Epithelial cell of umbilical artery (primary cell): Measurements from ENCODE around the gene SLC43A2. TPM values are rescaled to one million over a fixed set of nuclear protein-coding genes. Genes with fewer than 3 reads are reported as not detected.

Experiments used
- total RNA-seq: library from RNA; depleted of rRNA; stranded (reverse); fragments of >200 nt; gene quantifications from 2 replicates; pipeline ENCODE4 v1.2.3, GENCODE V29; 2014

The SLC43A2 gene
- total RNA-seq, result 12.9 and 13.0 TPM in 2 replicates

GRCh38 chr17:1627982-1628855 lies at the start of gene SLC43A2:
TSS of gene SLC43A2 (minus strand) at chr17:1628834. CDS start at chr17:1627874, 960 bp downstream.

GRCh38 chr17:1649844-1650501 lies 21.3 kb upstream of the SLC43A2 start, which contains the start of gene RILP:
TSS of gene RILP (minus strand) at chr17:1649866. CDS start at chr17:1649804, 62 bp downstream.

GRCh38 chr17:1645207-1646171 lies 16.9 kb upstream of the SLC43A2 start, which contains the start of gene SCARF1:
TSS of gene SCARF1 (minus strand) at chr17:1645732. CDS start at chr17:1645697, 35 bp downstream.

Other genes starting within 250 kb of the SLC43A2 start
- 665 and 732 TPM in 2 replicates for gene YWHAE, start 228.6 kb downstream of the SLC43A2 start, total RNA-seq
- 139 and 162 TPM in 2 replicates for gene CRK, start 172.6 kb downstream of the SLC43A2 start, total RNA-seq
- gene MYO1C, start 136.1 kb downstream of the SLC43A2 start, total RNA-seq, result 141 and 172 TPM in 2 replicates
- gene INPP5K, start 112.2 kb downstream of the SLC43A2 start, total RNA-seq, result 42.2 and 45.6 TPM in 2 replicates
- 18.8 and 21.7 TPM in 2 replicates for gene PITPNA, start 66.0 kb downstream of the SLC43A2 start, total RNA-seq
- 107 and 115 TPM in 2 replicates for gene SCARF1, start 16.9 kb upstream of the SLC43A2 start, total RNA-seq
- gene RILP, start 21.0 kb upstream of the SLC43A2 start, total RNA-seq, result 10.1 and 34.0 TPM in 2 replicates
- 69.9 and 81.9 TPM in 2 replicates for gene PRPF8, start 56.0 kb upstream of the SLC43A2 start, total RNA-seq
- 0.91 and 0.97 TPM in 2 replicates for gene TLCD2, start 81.5 kb upstream of the SLC43A2 start, total RNA-seq
- 10.7 and 12.6 TPM in 2 replicates for gene WDR81, start 95.9 kb upstream of the SLC43A2 start, total RNA-seq
- gene SERPINF2, start 114.0 kb upstream of the SLC43A2 start, total RNA-seq, result not detected in 2 replicates
- gene SERPINF1, start 133.2 kb upstream of the SLC43A2 start, total RNA-seq, result 2.3 and 7.1 TPM in 2 replicates
- 5.2 and 10.0 TPM in 2 replicates for gene SMYD4, start 201.1 kb upstream of the SLC43A2 start, total RNA-seq
- gene RPA1, start 201.2 kb upstream of the SLC43A2 start, total RNA-seq, result 30.5 and 33.3 TPM in 2 replicates